GM18498 (cell line): ENCODE measurements around the gene CFAP299.
A peak's percentile ranks its signal among the peaks of the same experiment; 100 is the strongest.
"Not testable (repeated sequence)": the region's sequence is repeated elsewhere in the genome, so short reads cannot be mapped to it uniquely, and the experiment has no call there.

ENCODE experiments used
- ATAC-seq: cut with Tn5 transposase; IDR thresholded peaks from one replicate; pipeline ENCODE4 v1.9.1; 2021; ENCODE audit warnings: mild to moderate bottlenecking, moderate library complexity; ENCODE audit not compliant: unreplicated experiment

CFAP299 gene

GRCh38 chr4:80439294-80440061 is 103.9 kb downstream of the CFAP299 start:
- not testable (repeated sequence) for ATAC-seq

- ATAC-seq: no peak
These were observed 110.7 kb downstream of the CFAP299 start for GRCh38 chr4:80446248-80446647.

GRCh38 chr4:80446664-80447063 is 111.1 kb downstream of the CFAP299 start:
- ATAC-seq: no peak

GRCh38 chr4:80447493-80447892 is 112.0 kb downstream of the CFAP299 start:
- no peak for ATAC-seq

GRCh38 chr4:80448056-80448455 is 112.5 kb downstream of the CFAP299 start:
- no peak for ATAC-seq

- ATAC-seq: no peak
These were observed 116.5 kb downstream of the CFAP299 start for GRCh38 chr4:80452055-80452454.

- ATAC-seq: no peak
These were observed 117.2 kb downstream of the CFAP299 start for GRCh38 chr4:80452768-80453167.

- ATAC-seq: no peak
These were observed 118.5 kb downstream of the CFAP299 start for GRCh38 chr4:80454040-80454439.

GRCh38 chr4:80454556-80454955 is 119.0 kb downstream of the CFAP299 start:
- no peak for ATAC-seq

GRCh38 chr4:80459918-80460473 is 124.5 kb downstream of the CFAP299 start:
- ATAC-seq: no peak

- ATAC-seq: no peak
These were observed 125.9 kb downstream of the CFAP299 start for GRCh38 chr4:80461412-80461811.

- ATAC-seq: peak; percentile 68
These were observed 127.1 kb downstream of the CFAP299 start for GRCh38 chr4:80462621-80463091.

GRCh38 chr4:80463509-80463908 is 128.0 kb downstream of the CFAP299 start:
- ATAC-seq: no peak

- no peak for ATAC-seq
These were observed 129.7 kb downstream of the CFAP299 start for GRCh38 chr4:80465238-80465637.

- ATAC-seq: no peak
These were observed 130.2 kb downstream of the CFAP299 start for GRCh38 chr4:80465736-80466135.

- ATAC-seq: no peak
These were observed 131.1 kb downstream of the CFAP299 start for GRCh38 chr4:80466618-80467017.

GRCh38 chr4:80471756-80472155 is 136.2 kb downstream of the CFAP299 start:
- no peak for ATAC-seq

- ATAC-seq: no peak
These were observed 139.7 kb downstream of the CFAP299 start for GRCh38 chr4:80475236-80475635.

- ATAC-seq: no peak
These were observed 140.3 kb downstream of the CFAP299 start for GRCh38 chr4:80475798-80476197.

GRCh38 chr4:80484712-80485111 is 149.2 kb downstream of the CFAP299 start:
- ATAC-seq: no peak

GRCh38 chr4:80486603-80487002 is 151.1 kb downstream of the CFAP299 start:
- ATAC-seq: no peak

GRCh38 chr4:80489798-80490197 is 154.3 kb downstream of the CFAP299 start:
- no peak for ATAC-seq
